HepG2 (cell line): ENCODE measurements around the gene SERAC1. TPM values are rescaled to one million over a fixed set of nuclear protein-coding genes. Genes with fewer than 3 reads are reported as not detected.

ENCODE experiments used
- BCL6 ChIP-seq: IDR thresholded peaks from 2 replicates; pipeline ENCODE4 v1.6.1; 2016; ENCODE audit warnings: missing genetic modification reagents, missing compliant biosample characterization
- CREB3 ChIP-seq: sonication (generic); formaldehyde crosslinking; IDR thresholded peaks from 2 replicates; pipeline ENCODE4 v1.5.0; 2020; ENCODE audit warnings: missing genetic modification reagents
- HBP1 ChIP-seq: IDR thresholded peaks from 2 replicates; pipeline ENCODE4 v1.6.1; 2016; ENCODE audit warnings: low read depth, control low read depth
- HNF4A ChIP-seq: sonication (generic); formaldehyde crosslinking; IDR thresholded peaks from 2 replicates; pipeline ENCODE4 v1.4.0; 2020; ENCODE audit warnings: missing genetic modification reagents
- KLF16 ChIP-seq, 2 experiments: sonication (generic) in 1 of 2; formaldehyde crosslinking in 1 of 2; IDR thresholded peaks; 2 replicates each; pipeline versions ENCODE4 v1.6.1 to v1.8.0; 2016 to 2023; ENCODE audit warnings: missing genetic modification reagents in 2 of 2, missing compliant biosample characterization in 1 of 2
- MED13 ChIP-seq: sonication (generic); formaldehyde crosslinking; IDR thresholded peaks from 2 replicates; pipeline ENCODE4 v1.5.0; 2020; ENCODE audit warnings: missing genetic modification reagents
- MTA1 ChIP-seq: sonication (generic); formaldehyde crosslinking; IDR thresholded peaks from 2 replicates; pipeline ENCODE4 v1.4.0; 2020; ENCODE audit warnings: missing genetic modification reagents, mild to moderate bottlenecking, borderline replicate concordance
- NR2F6 ChIP-seq, 2 experiments: IDR thresholded peaks; 2 replicates each; pipeline ENCODE4 v1.6.1; 2016; ENCODE audit warnings: antibody characterized with exemption in 1 of 2, mild to moderate bottlenecking in 1 of 2
- PITX1 ChIP-seq: sonication (generic); formaldehyde crosslinking; IDR thresholded peaks from 2 replicates; pipeline ENCODE4 v1.5.1; 2020; ENCODE audit warnings: mild to moderate bottlenecking, missing genetic modification reagents
- POLR2G ChIP-seq: fragments of 200-400 bp; formaldehyde crosslinking; IDR thresholded peaks from 2 replicates; pipeline ENCODE4 v1.6.1; 2018; ENCODE audit warnings: mild to moderate bottlenecking, low read depth, low read length, moderate library complexity
- RARA ChIP-seq: IDR thresholded peaks from 2 replicates; pipeline ENCODE4 v1.6.1; 2016; ENCODE audit warnings: missing genetic modification reagents, missing compliant biosample characterization
- RELA ChIP-seq: sonication (generic); formaldehyde crosslinking; IDR thresholded peaks from 2 replicates; pipeline ENCODE4 v1.4.0; 2020; ENCODE audit warnings: missing genetic modification reagents
- RERE ChIP-seq: IDR thresholded peaks from 2 replicates; pipeline ENCODE4 v1.6.1; 2016; ENCODE audit warnings: low read depth, missing genetic modification reagents, missing compliant biosample characterization
- ZBTB26 ChIP-seq: IDR thresholded peaks from 2 replicates; pipeline ENCODE4 v1.6.1; 2016; ENCODE audit warnings: missing compliant biosample characterization, missing genetic modification reagents, borderline replicate concordance
- ZBTB8A ChIP-seq: sonication (generic); formaldehyde crosslinking; IDR thresholded peaks from 2 replicates; pipeline ENCODE4 v1.4.0; 2020; ENCODE audit warnings: mild to moderate bottlenecking, low read depth, missing genetic modification reagents, borderline replicate concordance
- ZKSCAN5 ChIP-seq: sonication (generic); formaldehyde crosslinking; IDR thresholded peaks from 2 replicates; pipeline ENCODE4 v1.5.1; 2020; ENCODE audit warnings: mild to moderate bottlenecking, missing genetic modification reagents
- ZMYM2 ChIP-seq: sonication (generic); formaldehyde crosslinking; IDR thresholded peaks from 2 replicates; pipeline ENCODE4 v1.8.0; 2022; ENCODE audit warnings: mild to moderate bottlenecking, missing genetic modification reagents
- ZMYM3 ChIP-seq: sonication (generic); formaldehyde crosslinking; IDR thresholded peaks from 2 replicates; pipeline ENCODE4 v1.5.1; 2020; ENCODE audit warnings: mild to moderate bottlenecking, missing genetic modification reagents
- ZNF597 ChIP-seq: sonication (generic); formaldehyde crosslinking; IDR thresholded peaks from 2 replicates; pipeline ENCODE4 v1.5.0; 2020; ENCODE audit warnings: missing genetic modification reagents
- ZNF670 ChIP-seq: sonication (generic); formaldehyde crosslinking; IDR thresholded peaks from 2 replicates; pipeline ENCODE4 v1.8.0; 2022; ENCODE audit warnings: mild to moderate bottlenecking, missing genetic modification reagents, borderline replicate concordance
- ZSCAN31 ChIP-seq: sonication (generic); formaldehyde crosslinking; IDR thresholded peaks from 2 replicates; pipeline ENCODE4 v1.5.0; 2020; ENCODE audit warnings: low read depth, mild to moderate bottlenecking, missing genetic modification reagents
- polyA plus RNA-seq, 8 experiments: library from polyadenylated mRNA; depleted of rRNA in 3 of 8; stranded (reverse) in 7 of 8; unstranded in 1 of 8; fragments of >200 nt; fragmentation: Illumina TruSeq in 4 of 8; extraction: Trizol in 4 of 8; gene quantifications; 2 replicates each; pipeline versions ENCODE4 v1.2.1 to v1.2.3, GENCODE V29; 2011 to 2016; ENCODE audit warnings: low read depth in 4 of 8, missing spikeins in 1 of 8, mixed read lengths in 1 of 8; ENCODE audit not compliant: insufficient read depth in 1 of 8
- total RNA-seq, 5 experiments: library from RNA; depleted of rRNA; stranded (reverse); fragments of >200 nt; fragmentation: Illumina TruSeq; extraction: Trizol; gene quantifications; 2 replicates each; pipeline ENCODE4 v1.2.3, GENCODE V29; 2016; ENCODE audit warnings: low read depth in 1 of 5

The SERAC1 gene
- total and polyA plus RNA-seq, 2 of the 13 experiments (the other 11 are each of a cell fraction or from before 2014, with no cell fraction given) = 4.5 to 8.1 TPM

- TF ChIP-seq RARA (CRISPR knock-in tag) = 0 out of 2 replicates have a peak, but pooled peaks have one; percentile 16
- no peak for TF ChIP-seq CREB3
- TF ChIP-seq NR2F6 (IDR thresholded peaks at IDR 0.05) = no peak
- TF ChIP-seq NR2F6 (CRISPR knock-in tag; IDR thresholded peaks at IDR 0.05) = peak; percentile 27; the same call in 1 of the 2 replicates
- no peak for TF ChIP-seq MTA1
- no peak for TF ChIP-seq ZKSCAN5 (CRISPR knock-in tag)
- TF ChIP-seq ZMYM3 (CRISPR knock-in tag) = peak; percentile 36; the same call in 1 of the 2 replicates
- TF ChIP-seq HNF4A = peak; percentile 87
- no peak for TF ChIP-seq RERE
- TF ChIP-seq HBP1 (CRISPR knock-in tag) = no peak
- TF ChIP-seq ZMYM2 (CRISPR knock-in tag) = peak; percentile 75; the same call in 1 of the 2 replicates
- no peak for TF ChIP-seq ZBTB8A (CRISPR knock-in tag)
- no peak for TF ChIP-seq KLF16 (CRISPR knock-in tag; IDR thresholded peaks at IDR 0.05)
- TF ChIP-seq RELA (CRISPR knock-in tag) = no peak
- TF ChIP-seq ZNF597 (CRISPR knock-in tag) = no peak
- TF ChIP-seq PITX1 = peak; percentile 44; the same call in 1 of the 2 replicates
- TF ChIP-seq ZNF670 (CRISPR knock-in tag) = no peak
- TF ChIP-seq BCL6 (CRISPR knock-in tag) = 0 out of 2 replicates have a peak, but pooled peaks have one; percentile 5
- TF ChIP-seq POLR2G = no peak
- TF ChIP-seq ZSCAN31 = no peak
- no peak for TF ChIP-seq MED13
- no peak for TF ChIP-seq ZBTB26 (CRISPR knock-in tag)
These were observed 14.5 kb downstream of the SERAC1 start (continued) for GRCh38 chr6:158153576-158153975.
